ENCODE data around the gene COL4A2.

GRCh38 chr13:110347088-110347487 is 40.0 kb downstream of the COL4A2 start:
- no peak for TF ChIP-seq GATA2 (IDR thresholded peaks at IDR 0.05; ENCODE audit: low read depth, low read length)
- TF ChIP-seq GATA3 (IDR thresholded peaks at IDR 0.05; ENCODE audit: low read depth, low read length) = no peak

Data from SH-SY5Y (cell line).